Measurements from ENCODE around the gene ASPG.
"Not testable (repeated sequence)": the region's sequence is repeated elsewhere in the genome, so short reads cannot be mapped to it uniquely, and the experiment has no call there.

The ASPG gene

DNA sequence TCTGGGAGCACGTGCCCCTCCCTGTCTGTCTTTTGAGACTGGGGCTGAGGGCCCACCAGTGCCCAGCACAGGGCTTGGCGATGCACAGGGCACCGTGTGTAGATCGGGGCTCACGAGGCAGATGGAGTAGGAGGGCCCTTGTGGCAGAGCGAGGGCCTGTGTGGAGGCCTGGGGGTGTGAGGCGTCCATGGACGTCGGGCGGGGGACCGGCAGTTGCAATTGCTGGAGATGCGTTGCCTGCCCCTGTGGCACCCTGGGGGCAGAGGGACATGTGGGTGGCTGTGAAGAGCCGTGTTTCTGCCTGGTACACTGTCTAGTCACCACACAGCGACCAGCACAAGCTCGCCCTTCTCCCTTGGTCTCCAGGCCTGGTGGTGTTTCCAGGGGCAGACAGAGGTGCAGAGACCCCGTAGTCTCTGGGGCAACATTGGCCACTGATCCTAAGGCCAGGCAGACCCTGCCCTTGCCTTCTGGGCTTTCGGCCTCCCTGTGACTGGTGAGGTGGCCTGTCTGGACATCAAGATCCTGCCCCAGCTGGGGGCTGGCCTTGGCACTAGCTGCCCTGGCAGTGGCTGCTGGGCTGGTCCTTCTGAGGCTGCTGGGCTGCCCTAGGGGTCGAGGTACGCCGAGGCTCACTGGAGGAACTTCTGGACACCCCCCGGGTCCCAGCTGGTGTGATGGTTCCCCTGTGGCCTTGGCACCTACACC lies 67.3 kb downstream of the ASPG start:
- no peaks in the 10 kb centered on the region for H3K27me3 ChIP-seq (replicated peaks; ENCODE audit: control insufficient read depth, insufficient read depth, low read length)
- TF ChIP-seq, protein P1, sequence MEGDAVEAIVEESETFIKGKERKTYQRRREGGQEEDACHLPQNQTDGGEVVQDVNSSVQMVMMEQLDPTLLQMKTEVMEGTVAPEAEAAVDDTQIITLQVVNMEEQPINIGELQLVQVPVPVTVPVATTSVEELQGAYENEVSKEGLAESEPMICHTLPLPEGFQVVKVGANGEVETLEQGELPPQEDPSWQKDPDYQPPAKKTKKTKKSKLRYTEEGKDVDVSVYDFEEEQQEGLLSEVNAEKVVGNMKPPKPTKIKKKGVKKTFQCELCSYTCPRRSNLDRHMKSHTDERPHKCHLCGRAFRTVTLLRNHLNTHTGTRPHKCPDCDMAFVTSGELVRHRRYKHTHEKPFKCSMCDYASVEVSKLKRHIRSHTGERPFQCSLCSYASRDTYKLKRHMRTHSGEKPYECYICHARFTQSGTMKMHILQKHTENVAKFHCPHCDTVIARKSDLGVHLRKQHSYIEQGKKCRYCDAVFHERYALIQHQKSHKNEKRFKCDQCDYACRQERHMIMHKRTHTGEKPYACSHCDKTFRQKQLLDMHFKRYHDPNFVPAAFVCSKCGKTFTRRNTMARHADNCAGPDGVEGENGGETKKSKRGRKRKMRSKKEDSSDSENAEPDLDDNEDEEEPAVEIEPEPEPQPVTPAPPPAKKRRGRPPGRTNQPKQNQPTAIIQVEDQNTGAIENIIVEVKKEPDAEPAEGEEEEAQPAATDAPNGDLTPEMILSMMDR (IDR thresholded peaks at IDR 0.05; ENCODE audit: insufficient read depth, low read length, poor library complexity, severe bottlenecking): no peak
- H3K4me3 ChIP-seq (replicated peaks; ENCODE audit: low read depth, low read length): no peak overlapping the region
- DNase-seq (ENCODE audit: extremely low read depth, insufficient read length): no peak
- no peaks in the 10 kb centered on the region for H3K36me3 ChIP-seq (ENCODE audit: control insufficient read depth, insufficient read depth, low read length)

DNA sequence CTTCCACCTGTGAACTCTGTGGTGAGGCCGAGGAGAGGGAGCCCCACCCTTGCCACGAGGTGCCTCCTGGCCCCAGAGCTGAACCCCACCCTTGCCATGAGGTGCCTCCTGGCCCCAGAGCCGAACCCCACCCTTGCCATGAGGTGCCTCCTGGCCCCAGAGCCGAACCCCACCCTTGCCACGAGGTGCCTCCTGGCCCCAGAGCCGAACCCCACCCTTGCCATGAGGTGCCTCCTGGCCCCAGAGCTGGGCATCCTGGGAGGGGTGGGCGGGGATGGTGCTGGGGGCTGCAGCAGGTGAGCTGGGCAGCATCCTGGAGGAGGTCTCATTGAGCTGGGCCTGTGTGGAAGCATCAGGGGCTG lies 67.9 kb downstream of the ASPG start:
- not testable (repeated sequence) for DNase-seq (ENCODE audit: extremely low read depth, insufficient read length); H3K27me3 ChIP-seq (replicated peaks; ENCODE audit: control insufficient read depth, insufficient read depth, low read length); H3K4me3 ChIP-seq (replicated peaks; ENCODE audit: low read depth, low read length); H3K36me3 ChIP-seq (ENCODE audit: control insufficient read depth, insufficient read depth, low read length)

GRCh38 chr14:104154246-104154645 lies 68.7 kb downstream of the ASPG start:
- Histone ChIP-seq H3K36me3 (ENCODE audit: control insufficient read depth, insufficient read depth, low read length) (no peaks in the 10 kb centered on the region), H3K4me3 (replicated peaks; ENCODE audit: low read depth, low read length) (no peak overlapping the region), H3K27me3 (replicated peaks; ENCODE audit: control insufficient read depth, insufficient read depth, low read length) (no peaks in the 10 kb centered on the region)
- TF ChIP-seq, protein P1 (IDR thresholded peaks at IDR 0.05; ENCODE audit: insufficient read depth, low read length, poor library complexity, severe bottlenecking): no peak
- no peak for DNase-seq (ENCODE audit: extremely low read depth, insufficient read length)

GRCh38 chr14:104155513-104155912 lies 70.0 kb downstream of the ASPG start:
- DNase-seq (ENCODE audit: extremely low read depth, insufficient read length): no peak
- H3K36me3 ChIP-seq (ENCODE audit: control insufficient read depth, insufficient read depth, low read length): no peaks in the 10 kb centered on the region
- TF ChIP-seq, protein P1 (IDR thresholded peaks at IDR 0.05; ENCODE audit: insufficient read depth, low read length, poor library complexity, severe bottlenecking): no peak

DNA sequence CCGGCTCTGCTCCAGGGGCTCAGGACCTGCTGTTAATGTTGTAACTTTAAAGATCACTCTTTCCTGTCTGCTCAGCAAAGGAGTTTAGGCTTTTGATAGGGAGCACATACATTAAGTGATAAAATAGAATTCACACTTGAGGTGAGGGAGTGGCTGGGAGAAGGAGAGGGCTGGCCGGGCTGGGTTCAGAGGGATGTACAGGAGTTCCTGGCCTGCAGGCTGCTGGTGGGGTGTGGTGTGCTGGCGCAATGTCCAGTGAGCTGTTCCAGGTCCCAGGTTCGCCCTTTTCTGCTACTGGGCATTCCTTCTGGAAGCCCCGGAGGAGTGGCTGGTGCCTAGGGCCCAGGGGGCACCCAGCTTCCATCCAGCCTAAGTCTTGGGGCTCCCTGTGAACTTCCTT lies 70.6 kb downstream of the ASPG start:
- no peak overlapping the region for H3K4me3 ChIP-seq (replicated peaks; ENCODE audit: low read depth, low read length)
- TF ChIP-seq, protein P1 (IDR thresholded peaks at IDR 0.05; ENCODE audit: insufficient read depth, low read length, poor library complexity, severe bottlenecking): no peak
- no peaks in the 10 kb centered on the region for H3K27me3 ChIP-seq (replicated peaks; ENCODE audit: control insufficient read depth, insufficient read depth, low read length)
- no peak for DNase-seq (ENCODE audit: extremely low read depth, insufficient read length)
- no peaks in the 10 kb centered on the region for H3K36me3 ChIP-seq (ENCODE audit: control insufficient read depth, insufficient read depth, low read length)

More at GRCh38 chr14:104155513-104155912, 70.0 kb downstream of the ASPG start:
- Histone ChIP-seq H3K27me3 (replicated peaks; ENCODE audit: control insufficient read depth, insufficient read depth, low read length) (no peaks in the 10 kb centered on the region), H3K4me3 (replicated peaks; ENCODE audit: low read depth, low read length) (no peak overlapping the region)

- Histone ChIP-seq H3K36me3 (ENCODE audit: control insufficient read depth, insufficient read depth, low read length) (no peaks in the 10 kb centered on the region), H3K27me3 (replicated peaks; ENCODE audit: control insufficient read depth, insufficient read depth, low read length) (no peaks in the 10 kb centered on the region), H3K4me3 (replicated peaks; ENCODE audit: low read depth, low read length) (no peak overlapping the region)
- TF ChIP-seq, protein P1 (IDR thresholded peaks at IDR 0.05; ENCODE audit: insufficient read depth, low read length, poor library complexity, severe bottlenecking): peak; percentile 5
- no peak for DNase-seq (ENCODE audit: extremely low read depth, insufficient read length)
These were observed 71.8 kb downstream of the ASPG start for GRCh38 chr14:104157016-104157928.
